PFSK-1 (cell line): ENCODE measurements around the gene CLCN7.

Source experiments
- POLR2AphosphoS5 ChIP-seq: IDR thresholded peaks from 2 replicates; pipeline ENCODE4 v1.6.1; 2012; ENCODE audit warnings: low read depth, mild to moderate bottlenecking, control low read depth, low read length, moderate library complexity
- SIN3A ChIP-seq: IDR thresholded peaks from 2 replicates; pipeline ENCODE4 v1.6.1; 2012; ENCODE audit warnings: mild to moderate bottlenecking, low read length, moderate library complexity, borderline replicate concordance; ENCODE audit not compliant: insufficient read depth
- TAF1 ChIP-seq: IDR thresholded peaks from 2 replicates; pipeline ENCODE4 v1.6.1; 2012; ENCODE audit warnings: low read length, control low read depth, borderline replicate concordance; ENCODE audit not compliant: insufficient read depth

DNA sequence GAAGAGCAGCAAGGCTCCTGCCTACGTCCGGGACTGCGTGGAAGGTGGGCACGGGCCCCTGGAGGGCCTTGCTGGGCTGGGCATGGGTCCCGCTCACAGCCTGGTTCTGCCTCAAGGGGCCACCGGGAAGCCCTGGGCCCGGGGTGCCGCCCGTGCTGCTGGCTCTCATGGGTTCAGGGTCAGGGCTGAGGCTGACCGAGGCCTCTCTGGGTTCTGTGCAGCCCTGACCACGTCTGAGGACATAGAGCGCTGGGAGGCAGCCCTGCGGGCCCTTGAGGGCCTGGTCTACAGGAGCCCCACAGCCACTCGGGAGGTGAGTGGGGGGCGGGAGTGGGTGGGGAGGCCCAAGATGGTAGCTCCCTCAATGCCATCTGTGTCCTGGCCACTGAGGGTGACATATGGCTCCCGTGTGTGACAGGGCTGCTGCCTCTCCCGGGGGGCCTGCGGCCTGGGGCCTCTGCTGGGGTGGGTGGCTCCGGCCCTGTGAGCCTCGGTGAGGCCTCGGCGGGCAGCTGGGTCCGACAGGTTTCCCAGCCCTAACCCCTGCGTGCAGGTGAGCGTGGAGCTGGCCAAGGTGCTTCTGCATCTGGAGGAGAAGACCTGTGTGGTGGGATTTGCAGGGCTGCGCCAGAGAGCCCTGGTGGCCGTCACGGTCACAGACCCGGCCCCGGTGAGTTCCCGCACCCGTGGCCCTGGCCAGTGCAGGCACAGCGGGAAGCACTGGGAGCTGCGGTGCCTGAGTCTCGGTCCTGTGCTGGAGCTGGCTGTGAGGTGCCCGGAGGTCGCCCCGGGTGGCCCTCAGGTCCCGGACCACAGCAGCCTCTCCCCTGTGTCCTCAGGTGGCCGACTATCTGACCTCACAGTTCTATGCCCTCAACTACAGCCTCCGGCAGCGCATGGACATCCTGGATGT lies 27.5 kb upstream of the CLCN7 start:
- no peak for TF ChIP-seq POLR2AphosphoS5
- no peak for TF ChIP-seq SIN3A
- no peak for TF ChIP-seq TAF1
